Naive thymus-derived CD8-positive, alpha-beta T cell (primary cell): ENCODE data around the gene HBP1. TPM values are rescaled to one million over a fixed set of nuclear protein-coding genes. Genes with fewer than 3 reads are reported as not detected.

Source experiments
- ATAC-seq, 2 donors: fragments of 150-1000 bp; cut with Tn5 transposase in 1 of 2; sonication (Bioruptor Pico), chemical (Tn5 transposase) in 1 of 2; 1 replicate in 1 of 2; 2 replicates in 1 of 2; pipeline ENCODE4 v1.10.0; 2021; ENCODE audit warnings: mild to moderate bottlenecking in 2 of 2, moderate library complexity in 2 of 2
- POLR2A ChIA-PET: fragments of 350-600 bp; sonication (Branson Sonifier 250); formaldehyde crosslinking; loops from one replicate; lab custom pipeline; 2021; ENCODE audit warnings: antibody characterized with exemption; lab: Charles Lee
- DNase-seq, 10 donors: peaks; one replicate each; pipeline versions ENCODE4 v3.0.0 to v3.0.0-alpha.2; 2020 to 2022
- H3K27ac Mint-ChIP-seq, 10 donors: one replicate each; pipeline ENCODE4 v1.8.0; 2020 to 2022; ENCODE audit warnings: mild to moderate bottlenecking in 10 of 10, mixed read lengths in 10 of 10, moderate library complexity in 4 of 10, inconsistent platforms in 1 of 10
- H3K27me3 Mint-ChIP-seq, 5 donors: one replicate each; pipeline ENCODE4 v1.8.0; 2021 to 2022; ENCODE audit warnings: mixed read lengths in 5 of 5
- H3K36me3 Mint-ChIP-seq, 3 donors: one replicate each; pipeline ENCODE4 v1.8.0; 2020 to 2022; ENCODE audit warnings: mixed read lengths in 3 of 3, mild to moderate bottlenecking in 2 of 3, inconsistent platforms in 1 of 3
- H3K4me1 Mint-ChIP-seq, 4 donors: one replicate each; pipeline ENCODE4 v1.8.0; 2021 to 2022; ENCODE audit warnings: mixed read lengths in 4 of 4
- H3K4me3 Mint-ChIP-seq, 10 donors: one replicate each; pipeline ENCODE4 v1.8.0; 2020 to 2022; ENCODE audit warnings: mild to moderate bottlenecking in 10 of 10, mixed read lengths in 10 of 10, moderate library complexity in 6 of 10, inconsistent platforms in 1 of 10
- H3K9me3 Mint-ChIP-seq, 9 donors: one replicate each; pipeline ENCODE4 v1.8.0; 2020 to 2022; ENCODE audit warnings: mixed read lengths in 9 of 9, mild to moderate bottlenecking in 3 of 9, inconsistent platforms in 1 of 9, moderate library complexity in 1 of 9
- polyA plus RNA-seq, 3 donors: library from polyadenylated mRNA; unstranded; fragments of 300-500 nt; fragmentation: Illumina TruSeq; gene quantifications; one replicate each; pipeline ENCODE4 v1.2.3, GENCODE V29; 2021
- total RNA-seq, 8 experiments: library from RNA in 2 of 8; stranded (reverse) in 2 of 8; gene quantifications; one replicate each; pipeline ENCODE4 v1.2.3 and lab custom pipeline; 2021 to 2026

HBP1 gene
- total and polyA plus RNA-seq, 5 experiments from 2014 or later: 49.6 to 136 (median 55.6) TPM

GRCh38 chr7:107201795-107202450, 33.1 kb downstream of the HBP1 start:
- ATAC-seq: peak; percentile 40 to 54
- POLR2A ChIA-PET: interaction anchor here (2.9 kb wide), 1 partner anchor 33 kb away, joined by 14 read pairs; the partner anchor contains the start of gene HBP1
- Mint-ChIP-seq H3K4me1 (peaks cover 0 to 4% (median 0%) of the 10 kb centered on the region in 4 donors), H3K36me3 (peaks cover 3 to 95% (median 18%) of the 10 kb centered on the region in 3 donors), H3K9me3 (no peaks in the 10 kb centered on the region), H3K4me3 (no peak overlapping the region), H3K27me3 (no peaks in the 10 kb centered on the region), H3K27ac (peak overlapping the region in 3 of 10 donors; percentile 10 to 33 (median 23))
- peak in 2 of 10 donors; percentile 9 to 26 for DNase-seq

GRCh38 chr7:107203607-107204006, 34.8 kb downstream of the HBP1 start:
- no peak for ATAC-seq
- H3K4me3 Mint-ChIP-seq: no peak overlapping the region
- H3K27me3 Mint-ChIP-seq: no peaks in the 10 kb centered on the region
- POLR2A ChIA-PET: interaction anchor here (2.9 kb wide), 1 partner anchor 35 kb away, joined by 14 read pairs; the partner anchor contains the start of gene HBP1
- no peak for DNase-seq
- no peaks in the 10 kb centered on the region for H3K9me3 Mint-ChIP-seq
- peaks cover 0 to 1% (median 0%) of the 10 kb centered on the region in 4 donors for H3K4me1 Mint-ChIP-seq
- H3K36me3 Mint-ChIP-seq: peaks cover 0 to 93% (median 15%) of the 10 kb centered on the region in 3 donors
- peak overlapping the region in 2 of 10 donors; percentile 38 to 60 for H3K27ac Mint-ChIP-seq

- Mint-ChIP-seq H3K27ac (peak overlapping the region in 4 of 10 donors; percentile 3 to 20 (median 8)), H3K9me3 (no peaks in the 10 kb centered on the region), H3K4me1 (peaks cover 0 to 6% (median 0%) of the 10 kb centered on the region in 4 donors), H3K27me3 (no peaks in the 10 kb centered on the region), H3K4me3 (no peak overlapping the region), H3K36me3 (peaks cover 4 to 95% (median 18%) of the 10 kb centered on the region in 3 donors)
- DNase-seq: no peak
- ATAC-seq: no peak
- POLR2A ChIA-PET: interaction anchor here (0.5 kb wide), 1 partner anchor 37 kb away, joined by 3 read pairs; the partner anchor contains the start of gene HBP1
These were observed 37.3 kb downstream of the HBP1 start for GRCh38 chr7:107206136-107206535.

DNA sequence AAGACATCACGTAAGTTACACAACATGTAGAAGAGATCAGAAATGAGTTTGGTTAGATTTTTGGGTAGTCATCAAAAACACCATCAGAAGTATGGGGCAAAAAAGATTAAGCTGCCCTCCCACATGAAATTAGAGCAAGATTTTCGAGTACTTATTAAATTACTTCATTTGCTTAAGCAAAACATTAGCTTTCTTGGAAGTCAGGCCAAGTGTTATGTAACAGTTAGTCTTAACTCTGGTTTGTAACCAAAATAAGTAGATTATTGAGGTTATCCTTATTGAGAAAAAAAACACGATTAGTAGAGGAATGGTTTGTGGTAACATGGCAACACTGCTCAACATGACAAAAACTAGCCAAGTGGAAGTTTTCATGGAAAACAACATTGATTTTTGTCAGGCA, 37.9 kb downstream of the HBP1 start:
- Mint-ChIP-seq H3K27me3 (no peaks in the 10 kb centered on the region), H3K9me3 (no peaks in the 10 kb centered on the region), H3K4me1 (peaks cover 0 to 7% (median 0%) of the 10 kb centered on the region in 4 donors), H3K4me3 (no peak overlapping the region), H3K36me3 (peaks cover 4 to 94% (median 18%) of the 10 kb centered on the region in 3 donors), H3K27ac (peak overlapping the region in 6 of 10 donors; percentile 3 to 41 (median 16))
- DNase-seq (no peak), ATAC-seq (no peak)
- POLR2A ChIA-PET: no interaction called here

- no peak for ATAC-seq
- Mint-ChIP-seq H3K9me3 (no peaks in the 10 kb centered on the region), H3K4me1 (peaks cover 0 to 8% (median 0%) of the 10 kb centered on the region in 4 donors), H3K4me3 (no peak overlapping the region), H3K27ac (peak overlapping the region in 6 of 10 donors; percentile 3 to 77 (median 27)), H3K36me3 (peaks cover 4 to 86% (median 19%) of the 10 kb centered on the region in 3 donors), H3K27me3 (no peaks in the 10 kb centered on the region)
- POLR2A ChIA-PET: no interaction called here
- no peak for DNase-seq
These were observed 38.7 kb downstream of the HBP1 start for GRCh38 chr7:107207459-107207858.

- DNase-seq (no peak), ATAC-seq (no peak)
- H3K36me3 Mint-ChIP-seq: peaks cover 4 to 81% (median 19%) of the 10 kb centered on the region in 3 donors
- peaks cover 0 to 9% (median 0%) of the 10 kb centered on the region in 4 donors for H3K4me1 Mint-ChIP-seq
- H3K27ac Mint-ChIP-seq: peak overlapping the region in 6 of 10 donors; percentile 22 to 77 (median 36)
- POLR2A ChIA-PET: no interaction called here
- H3K27me3 Mint-ChIP-seq: no peaks in the 10 kb centered on the region
- H3K4me3 Mint-ChIP-seq: no peak overlapping the region
- peaks cover 0 to under 1% (median 0%) of the 10 kb centered on the region in 9 donors for H3K9me3 Mint-ChIP-seq
These were observed 39.3 kb downstream of the HBP1 start for GRCh38 chr7:107208024-107208521.

- H3K36me3 Mint-ChIP-seq: peaks cover 7 to 79% (median 20%) of the 10 kb centered on the region in 3 donors
- no peak overlapping the region for H3K4me3 Mint-ChIP-seq
- H3K27me3 Mint-ChIP-seq: no peaks in the 10 kb centered on the region
- H3K27ac Mint-ChIP-seq: peak overlapping the region in 6 of 10 donors; percentile 22 to 82 (median 66)
- DNase-seq: no peak
- no peak for ATAC-seq
- peaks cover 0 to 6% (median 0%) of the 10 kb centered on the region in 9 donors for H3K9me3 Mint-ChIP-seq
- POLR2A ChIA-PET: no interaction called here
- H3K4me1 Mint-ChIP-seq: peaks cover 0 to 9% (median 0%) of the 10 kb centered on the region in 4 donors
These were observed 39.8 kb downstream of the HBP1 start for GRCh38 chr7:107208563-107208962.

DNA sequence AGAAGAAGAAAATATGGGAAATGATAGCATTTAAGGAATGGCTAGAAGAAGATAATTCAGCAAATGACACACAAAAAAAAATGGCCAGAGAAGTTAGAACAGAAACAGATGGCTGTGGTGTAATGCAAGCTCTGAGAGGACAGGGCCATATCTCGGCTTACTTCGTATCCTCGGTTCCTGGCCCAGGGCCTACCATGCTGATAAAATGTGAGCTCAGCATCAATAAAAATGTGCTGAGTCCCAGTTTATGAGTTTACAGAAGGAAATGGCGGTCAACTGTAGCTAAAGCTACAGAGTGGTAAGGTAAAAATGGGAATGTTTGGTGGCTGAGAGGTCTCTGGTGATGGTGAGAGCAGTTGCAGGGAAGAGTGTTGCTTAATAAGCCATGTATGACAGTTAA, 40.8 kb downstream of the HBP1 start:
- no peak for DNase-seq
- no peak for ATAC-seq
- H3K27me3 Mint-ChIP-seq: no peaks in the 10 kb centered on the region
- H3K27ac Mint-ChIP-seq: peak overlapping the region in 7 of 10 donors; percentile 1 to 82 (median 59)
- POLR2A ChIA-PET: interaction anchor here (0.6 to 0.8 kb wide), 2 partner anchors 9 to 369 kb away, joined by 3 read pairs; no protein-coding TSS in a partner anchor
- H3K4me1 Mint-ChIP-seq: peaks cover 0 to 11% (median 0%) of the 10 kb centered on the region in 4 donors
- H3K36me3 Mint-ChIP-seq: peaks cover 12 to 74% (median 27%) of the 10 kb centered on the region in 3 donors
- no peak overlapping the region for H3K4me3 Mint-ChIP-seq
- peaks cover 0 to 12% (median 3%) of the 10 kb centered on the region in 9 donors for H3K9me3 Mint-ChIP-seq

- POLR2A ChIA-PET: no interaction called here
- Mint-ChIP-seq H3K27me3 (no peaks in the 10 kb centered on the region), H3K36me3 (peaks cover 17 to 72% (median 33%) of the 10 kb centered on the region in 3 donors), H3K9me3 (peaks cover 2 to 17% (median 9%) of the 10 kb centered on the region in 9 donors), H3K27ac (peak overlapping the region in 1 of 10 donors; percentile 1), H3K4me3 (no peak overlapping the region), H3K4me1 (peaks cover 0 to 14% (median 0%) of the 10 kb centered on the region in 4 donors)
- DNase-seq: no peak
- no peak for ATAC-seq
These were observed 41.6 kb downstream of the HBP1 start for GRCh38 chr7:107210400-107210799.

DNA sequence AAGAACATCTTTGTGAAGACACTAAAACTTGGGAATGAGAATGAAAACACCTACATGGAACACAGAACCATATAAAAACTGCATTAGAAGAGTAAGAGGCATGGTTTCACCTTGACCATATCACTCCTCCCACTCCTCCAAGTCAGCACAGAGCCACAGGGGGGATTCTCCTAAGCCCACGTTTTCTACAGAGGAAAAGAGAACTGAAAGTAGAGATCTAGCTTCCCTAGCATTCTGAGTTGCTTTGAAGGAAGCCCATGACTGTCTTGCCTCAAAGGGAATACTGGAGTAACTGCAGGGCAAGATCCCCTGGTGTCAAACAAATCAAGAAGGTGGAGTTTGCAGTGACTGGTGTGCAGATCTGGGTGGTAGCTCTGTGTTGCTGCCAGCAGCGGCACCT, 43.9 kb downstream of the HBP1 start:
- Mint-ChIP-seq H3K4me1 (peaks cover 0 to 13% (median 0%) of the 10 kb centered on the region in 4 donors), H3K4me3 (no peak overlapping the region), H3K27ac (peak overlapping the region in 3 of 10 donors; percentile 14 to 21 (median 15)), H3K9me3 (peaks cover 8 to 34% (median 18%) of the 10 kb centered on the region in 9 donors), H3K36me3 (peaks cover 30 to 65% (median 47%) of the 10 kb centered on the region in 3 donors), H3K27me3 (no peaks in the 10 kb centered on the region)
- ATAC-seq (no peak), DNase-seq (no peak)
- POLR2A ChIA-PET: no interaction called here

- Mint-ChIP-seq H3K9me3 (peaks cover 9 to 35% (median 18%) of the 10 kb centered on the region in 9 donors), H3K36me3 (peaks cover 30 to 61% (median 52%) of the 10 kb centered on the region in 3 donors), H3K4me1 (peaks cover 0 to 13% (median 0%) of the 10 kb centered on the region in 4 donors), H3K27me3 (no peaks in the 10 kb centered on the region), H3K27ac (peak overlapping the region in 1 of 10 donors; percentile 21), H3K4me3 (no peak overlapping the region)
- no peak for ATAC-seq
- POLR2A ChIA-PET: no interaction called here
- DNase-seq: no peak
These were observed 44.5 kb downstream of the HBP1 start for GRCh38 chr7:107213193-107213788.

DNA sequence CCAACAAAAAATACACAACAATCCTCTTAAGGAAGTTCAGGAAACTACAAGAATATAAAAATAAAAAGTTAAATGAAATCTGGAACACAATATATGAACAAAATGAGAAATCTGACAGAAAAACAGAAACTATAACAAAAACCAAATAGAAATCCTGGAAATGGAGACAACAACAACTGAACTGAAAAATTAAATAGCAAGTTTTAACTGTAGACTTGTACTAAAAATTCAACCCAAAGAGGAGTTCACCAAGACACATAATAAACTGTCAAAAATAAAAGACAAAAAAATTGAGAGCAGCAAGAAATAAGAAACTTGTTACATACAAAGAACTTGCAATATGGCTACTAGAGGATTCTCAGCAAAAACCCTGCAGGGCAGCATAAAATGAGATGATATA, 45.1 kb downstream of the HBP1 start:
- Mint-ChIP-seq H3K9me3 (peaks cover 9 to 35% (median 18%) of the 10 kb centered on the region in 9 donors), H3K27me3 (no peaks in the 10 kb centered on the region), H3K4me3 (no peak overlapping the region), H3K36me3 (peaks cover 30 to 56% (median 54%) of the 10 kb centered on the region in 3 donors), H3K4me1 (peaks cover 0 to 13% (median 0%) of the 10 kb centered on the region in 4 donors), H3K27ac (no peak overlapping the region)
- ATAC-seq (no peak), DNase-seq (no peak)
- POLR2A ChIA-PET: interaction anchor here (0.6 kb wide), 1 partner anchor 45 kb away, joined by 3 read pairs; the partner anchor contains the start of gene HBP1
